WI38 (cell line): ENCODE data around the gene HMGN4.
A peak's percentile ranks its signal among the peaks of the same experiment; 100 is the strongest.

Source experiments
- H3K4me3 ChIP-seq: 2 replicates; pipeline ENCODE4 v1.5.1; 2011; ENCODE audit warnings: low read depth, mild to moderate bottlenecking, control low read depth, low read length
- CTCF ChIP-seq: IDR thresholded peaks from 2 replicates; pipeline ENCODE4 v1.5.1; 2012; ENCODE audit warnings: low read depth, mild to moderate bottlenecking, control low read depth, low read length

HMGN4 gene

GRCh38 chr6:26588965-26589364, 50.8 kb downstream of the HMGN4 start:
- H3K4me3 ChIP-seq: no peak overlapping the region
- no peak for TF ChIP-seq CTCF

- no peak overlapping the region for H3K4me3 ChIP-seq
- TF ChIP-seq CTCF: no peak
Measured at GRCh38 chr6:26592649-26593048, 54.5 kb downstream of the HMGN4 start.

GRCh38 chr6:26593278-26594130, 55.3 kb downstream of the HMGN4 start:
- TF ChIP-seq CTCF: no peak
- H3K4me3 ChIP-seq: no peak overlapping the region

GRCh38 chr6:26594131-26594498, 55.9 kb downstream of the HMGN4 start:
- H3K4me3 ChIP-seq: no peak overlapping the region
- TF ChIP-seq CTCF: no peak

GRCh38 chr6:26594730-26595632, 56.8 kb downstream of the HMGN4 start:
- no peak for TF ChIP-seq CTCF
- H3K4me3 ChIP-seq: peak overlapping the region; percentile 81

- peak overlapping the region; percentile 81 for H3K4me3 ChIP-seq
- TF ChIP-seq CTCF: peak; percentile 89
Measured at GRCh38 chr6:26595669-26596269, 57.6 kb downstream of the HMGN4 start.
